Neural cell (in vitro differentiated cells): ENCODE data around the gene MECR.

Experiments used
- CTCF ChIP-seq: fragments of 450-650 bp; IDR thresholded peaks from 2 replicates; pipeline ENCODE4 v1.5.1; 2014; ENCODE audit warnings: antibody characterized with exemption, mild to moderate bottlenecking, moderate library complexity; ENCODE audit not compliant: poor library complexity, severe bottlenecking
- EP300 ChIP-seq: fragments of 450-650 bp; conservative IDR thresholded peaks from 2 replicates; pipeline ENCODE4 v1.6.1; 2014; ENCODE audit warnings: antibody characterized with exemption, mild to moderate bottlenecking, moderate library complexity; ENCODE audit not compliant: poor library complexity, severe bottlenecking
- EZH2 ChIP-seq: fragments of 200-600, 300-800 bp; shearing (Covaris generic), sonication (generic); IDR thresholded peaks from 2 replicates; pipeline ENCODE4 v1.6.1; 2014; ENCODE audit warnings: antibody characterized with exemption, low read length, borderline replicate concordance, mild to moderate bottlenecking; ENCODE audit not compliant: insufficient read depth, poor library complexity, severe bottlenecking
- POLR2AphosphoS5 ChIP-seq: IDR thresholded peaks from 2 replicates; pipeline ENCODE4 v1.6.1; 2012

GRCh38 chr1:29254346-29254745, 23.6 kb upstream of the MECR start:
- TF ChIP-seq POLR2AphosphoS5, result no peak
- TF ChIP-seq EP300, result no peak
- TF ChIP-seq CTCF, result no peak
- no peak for TF ChIP-seq EZH2
